ENCODE measurements around the gene CCNDBP1.
"Not testable (repeated sequence)": the region's sequence is repeated elsewhere in the genome, so short reads cannot be mapped to it uniquely, and the experiment has no call there.

The CCNDBP1 gene

DNA sequence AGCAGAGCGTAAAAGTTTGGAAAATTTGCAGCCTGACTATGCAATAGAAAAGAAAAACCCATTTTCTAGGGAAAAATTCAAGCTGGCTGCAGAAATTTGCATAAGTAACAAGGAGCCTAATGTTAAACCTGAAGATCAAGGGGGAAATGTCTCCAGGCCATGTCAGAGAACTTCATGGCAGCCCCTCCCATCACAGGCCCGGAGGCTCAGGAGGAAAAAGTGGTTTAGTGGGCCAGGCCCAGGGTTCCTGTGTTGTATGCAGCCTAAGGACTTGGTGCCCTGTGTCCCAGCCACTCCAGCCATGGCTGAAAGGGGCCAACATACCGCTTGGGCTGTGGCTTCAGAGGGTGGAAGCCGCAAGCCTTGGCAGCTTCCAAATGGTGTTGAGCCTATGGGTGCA lies 13.4 kb downstream of the CCNDBP1 start:
- not testable (repeated sequence) for H3K9me3 Mint-ChIP-seq; H3K4me1 Mint-ChIP-seq; DNase-seq (ENCODE audit: low spot score in 2 of 2); ATAC-seq (replicated peaks; ENCODE audit: extremely low read depth, poor library complexity, severe bottlenecking); H3K27me3 Mint-ChIP-seq; H3K27ac Mint-ChIP-seq (ENCODE audit: low read depth); H3K4me3 Mint-ChIP-seq
- peaks cover 40% of the 10 kb centered on the region for H3K36me3 Mint-ChIP-seq (ENCODE audit: insufficient read depth)

GRCh38 chr15:43198992-43199391 lies 13.8 kb downstream of the CCNDBP1 start:
- ATAC-seq (replicated peaks; ENCODE audit: extremely low read depth, poor library complexity, severe bottlenecking): no peak
- DNase-seq (ENCODE audit: low spot score in 2 of 2): no peak
- peaks cover 40% of the 10 kb centered on the region for H3K36me3 Mint-ChIP-seq (ENCODE audit: insufficient read depth)

GRCh38 chr15:43199945-43200488 lies 14.8 kb downstream of the CCNDBP1 start:
- H3K27me3 Mint-ChIP-seq: no peaks in the 10 kb centered on the region
- H3K4me1 Mint-ChIP-seq: peaks cover 7% of the 10 kb centered on the region
- no peak overlapping the region for H3K4me3 Mint-ChIP-seq
- DNase-seq (ENCODE audit: low spot score in 2 of 2) (no peak), ATAC-seq (replicated peaks; ENCODE audit: extremely low read depth, poor library complexity, severe bottlenecking) (no peak)
- no peaks in the 10 kb centered on the region for H3K9me3 Mint-ChIP-seq
- H3K36me3 Mint-ChIP-seq (ENCODE audit: insufficient read depth): peaks cover 31% of the 10 kb centered on the region
- H3K27ac Mint-ChIP-seq (ENCODE audit: low read depth): no peak overlapping the region

More at GRCh38 chr15:43198992-43199391, 13.8 kb downstream of the CCNDBP1 start:
- Mint-ChIP-seq H3K4me3 (no peak overlapping the region), H3K27ac (ENCODE audit: low read depth) (no peak overlapping the region), H3K9me3 (no peaks in the 10 kb centered on the region), H3K27me3 (no peaks in the 10 kb centered on the region), H3K4me1 (peaks cover 1% of the 10 kb centered on the region)

GRCh38 chr15:43204016-43204901 lies 19.1 kb downstream of the CCNDBP1 start:
- Mint-ChIP-seq H3K36me3 (ENCODE audit: insufficient read depth) (peaks cover 6% of the 10 kb centered on the region), H3K9me3 (no peaks in the 10 kb centered on the region), H3K27me3 (peaks cover 16% of the 10 kb centered on the region), H3K4me1 (peaks cover 7% of the 10 kb centered on the region), H3K27ac (ENCODE audit: low read depth) (peak overlapping the region; percentile 1), H3K4me3 (no peak overlapping the region)
- ATAC-seq (replicated peaks; ENCODE audit: extremely low read depth, poor library complexity, severe bottlenecking): peak; percentile 32
- no peak for DNase-seq (ENCODE audit: low spot score in 2 of 2)

GRCh38 chr15:43206054-43206453 lies 20.9 kb downstream of the CCNDBP1 start:
- Mint-ChIP-seq H3K27me3 (peaks cover 34% of the 10 kb centered on the region), H3K4me1 (peaks cover 7% of the 10 kb centered on the region), H3K36me3 (ENCODE audit: insufficient read depth) (peaks cover 3% of the 10 kb centered on the region), H3K9me3 (no peaks in the 10 kb centered on the region), H3K4me3 (no peak overlapping the region), H3K27ac (ENCODE audit: low read depth) (no peak overlapping the region)
- ATAC-seq (replicated peaks; ENCODE audit: extremely low read depth, poor library complexity, severe bottlenecking) (no peak), DNase-seq (ENCODE audit: low spot score in 2 of 2) (no peak)

DNA sequence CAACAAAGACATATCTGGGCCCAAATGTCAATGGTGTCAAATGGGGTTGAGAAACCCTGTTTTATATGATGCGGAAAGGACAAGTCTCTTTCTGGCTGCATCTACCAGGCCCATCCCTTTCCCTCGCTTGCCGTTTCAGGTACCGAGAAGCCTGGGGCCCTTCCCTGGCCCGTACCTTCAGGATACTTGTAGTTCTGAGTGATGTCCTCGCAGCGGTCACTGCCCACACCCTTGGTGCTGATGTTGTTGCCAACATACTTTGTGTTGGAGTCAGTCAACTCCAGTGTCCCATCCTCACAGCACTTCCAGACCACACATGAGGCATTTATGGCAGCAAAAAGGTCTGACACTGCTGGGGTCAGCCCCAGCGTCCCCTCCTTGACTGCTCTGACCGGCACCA lies 21.8 kb downstream of the CCNDBP1 start:
- H3K27me3 Mint-ChIP-seq: peaks cover 37% of the 10 kb centered on the region
- DNase-seq (ENCODE audit: low spot score in 2 of 2) (no peak), ATAC-seq (replicated peaks; ENCODE audit: extremely low read depth, poor library complexity, severe bottlenecking) (no peak)
- H3K36me3 Mint-ChIP-seq (ENCODE audit: insufficient read depth): peaks cover under 1% of the 10 kb centered on the region
- H3K4me1 Mint-ChIP-seq: peaks cover 7% of the 10 kb centered on the region
- H3K27ac Mint-ChIP-seq (ENCODE audit: low read depth): no peak overlapping the region
- no peaks in the 10 kb centered on the region for H3K9me3 Mint-ChIP-seq
- no peak overlapping the region for H3K4me3 Mint-ChIP-seq

- Mint-ChIP-seq H3K27me3 (peaks cover 37% of the 10 kb centered on the region), H3K9me3 (no peaks in the 10 kb centered on the region), H3K4me3 (no peak overlapping the region), H3K36me3 (ENCODE audit: insufficient read depth) (no peaks in the 10 kb centered on the region), H3K27ac (ENCODE audit: low read depth) (peak overlapping the region; percentile 67), H3K4me1 (peaks cover 7% of the 10 kb centered on the region)
- no peak for ATAC-seq (replicated peaks; ENCODE audit: extremely low read depth, poor library complexity, severe bottlenecking)
- no peak for DNase-seq (ENCODE audit: low spot score in 2 of 2)
These were observed 23.1 kb downstream of the CCNDBP1 start for GRCh38 chr15:43208052-43209002.

- Mint-ChIP-seq H3K4me1 (peaks cover 3% of the 10 kb centered on the region), H3K27ac (ENCODE audit: low read depth) (peak overlapping the region; percentile 67), H3K27me3 (peaks cover 37% of the 10 kb centered on the region), H3K4me3 (no peak overlapping the region), H3K36me3 (ENCODE audit: insufficient read depth) (no peaks in the 10 kb centered on the region), H3K9me3 (no peaks in the 10 kb centered on the region)
- DNase-seq (ENCODE audit: low spot score in 2 of 2): no peak
- ATAC-seq (replicated peaks; ENCODE audit: extremely low read depth, poor library complexity, severe bottlenecking): no peak
These were observed 24.0 kb downstream of the CCNDBP1 start for GRCh38 chr15:43209059-43209824.

DNA sequence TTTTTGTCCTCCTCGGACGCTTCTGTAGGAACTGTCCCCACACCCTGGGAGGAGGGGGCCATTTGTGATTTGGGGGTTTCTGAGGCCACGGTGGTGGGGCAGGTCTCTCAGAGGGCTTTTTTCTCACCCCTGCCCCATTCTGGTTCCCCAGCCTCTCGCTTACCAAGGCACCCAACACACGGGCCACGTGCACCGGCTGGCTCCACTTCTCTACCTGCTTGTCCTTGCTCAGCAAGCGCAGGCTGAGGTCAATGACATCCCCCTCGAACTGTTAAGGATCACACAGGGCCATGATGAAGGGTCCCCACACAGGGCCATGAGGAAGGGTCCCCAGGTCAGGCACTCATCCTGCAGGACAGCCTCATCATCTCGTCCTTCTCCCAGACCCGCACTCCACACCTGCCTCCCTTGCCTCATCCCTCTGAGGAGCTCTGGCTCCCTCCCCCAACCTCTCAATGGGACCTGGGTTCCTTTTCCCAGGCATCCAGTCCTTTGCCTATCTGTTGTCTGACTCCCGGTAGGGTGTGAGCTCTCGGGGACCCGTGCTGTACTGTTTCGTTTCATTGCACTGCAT lies 25.1 kb downstream of the CCNDBP1 start:
- H3K9me3 Mint-ChIP-seq: no peaks in the 10 kb centered on the region
- no peak overlapping the region for H3K4me3 Mint-ChIP-seq
- H3K27me3 Mint-ChIP-seq: peaks cover 37% of the 10 kb centered on the region
- no peak for DNase-seq (ENCODE audit: low spot score in 2 of 2)
- no peaks in the 10 kb centered on the region for H3K36me3 Mint-ChIP-seq (ENCODE audit: insufficient read depth)
- ATAC-seq (replicated peaks; ENCODE audit: extremely low read depth, poor library complexity, severe bottlenecking): no peak
- no peak overlapping the region for H3K27ac Mint-ChIP-seq (ENCODE audit: low read depth)
- no peaks in the 10 kb centered on the region for H3K4me1 Mint-ChIP-seq

- no peaks in the 10 kb centered on the region for H3K9me3 Mint-ChIP-seq
- H3K4me1 Mint-ChIP-seq: no peaks in the 10 kb centered on the region
- H3K27me3 Mint-ChIP-seq: peaks cover 37% of the 10 kb centered on the region
- H3K27ac Mint-ChIP-seq (ENCODE audit: low read depth): no peak overlapping the region
- no peaks in the 10 kb centered on the region for H3K36me3 Mint-ChIP-seq (ENCODE audit: insufficient read depth)
- ATAC-seq (replicated peaks; ENCODE audit: extremely low read depth, poor library complexity, severe bottlenecking) (no peak), DNase-seq (ENCODE audit: low spot score in 2 of 2) (no peak)
- no peak overlapping the region for H3K4me3 Mint-ChIP-seq
These were observed 25.6 kb downstream of the CCNDBP1 start for GRCh38 chr15:43210807-43211206.

DNA sequence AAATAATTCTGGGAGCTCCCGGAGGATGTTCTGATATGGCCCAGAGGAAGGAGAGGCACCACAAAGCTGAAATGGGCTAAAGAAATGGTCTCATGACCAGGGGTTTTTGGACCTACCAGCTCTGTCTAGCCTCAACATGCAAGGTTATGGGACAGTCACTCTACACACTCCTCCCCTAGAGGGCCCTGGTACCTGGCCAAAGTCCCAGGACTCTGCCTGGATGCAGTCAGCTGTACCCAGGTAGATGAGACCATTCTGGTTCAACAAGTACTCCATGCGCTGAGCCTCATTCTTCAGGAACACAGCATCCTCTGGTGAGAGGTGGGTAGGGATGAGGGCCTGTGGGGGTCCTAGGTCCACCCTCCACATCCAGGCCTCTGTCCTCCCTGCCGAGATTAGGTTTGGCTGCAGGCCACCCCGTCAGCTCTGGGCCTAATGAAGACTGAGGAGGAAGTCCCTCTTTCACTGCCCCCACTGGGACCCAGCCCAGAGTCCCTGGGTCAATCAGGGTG lies 26.1 kb downstream of the CCNDBP1 start:
- DNase-seq (ENCODE audit: low spot score in 2 of 2) (no peak), ATAC-seq (replicated peaks; ENCODE audit: extremely low read depth, poor library complexity, severe bottlenecking) (no peak)
- H3K9me3 Mint-ChIP-seq: no peaks in the 10 kb centered on the region
- no peak overlapping the region for H3K27ac Mint-ChIP-seq (ENCODE audit: low read depth)
- H3K4me3 Mint-ChIP-seq: no peak overlapping the region
- H3K36me3 Mint-ChIP-seq (ENCODE audit: insufficient read depth): no peaks in the 10 kb centered on the region
- no peaks in the 10 kb centered on the region for H3K4me1 Mint-ChIP-seq
- peaks cover 37% of the 10 kb centered on the region for H3K27me3 Mint-ChIP-seq

All from central memory CD8-positive, alpha-beta T cell (primary cell).